Neutrophil (primary cell): ENCODE measurements around the gene SCFD2.

Experiments used
- H3K27ac ChIP-seq: fragments of 200-600 bp; sonication (generic); 2 replicates; pipeline ENCODE4 v1.5.1; 2016; ENCODE audit warnings: mild to moderate bottlenecking, moderate library complexity
- H3K27me3 ChIP-seq: fragments of 200-600 bp; sonication (generic); 2 replicates; pipeline ENCODE4 v1.6.0; 2016; ENCODE audit warnings: mild to moderate bottlenecking
- H3K36me3 ChIP-seq: fragments of 200-600 bp; sonication (generic); 2 replicates; pipeline ENCODE4 v1.5.1; 2017
- H3K4me1 ChIP-seq, 2 experiments: fragments of 200-600 bp in 1 of 2; sonication (generic) in 1 of 2; 1 replicate in 1 of 2; 2 replicates in 1 of 2; pipeline versions ENCODE4 v1.5.1 to v1.6.1; 2013 to 2016; ENCODE audit warnings: low read depth in 1 of 2, low read length in 1 of 2, mild to moderate bottlenecking in 1 of 2, moderate library complexity in 1 of 2; ENCODE audit not compliant: control insufficient read depth in 1 of 2, insufficient read depth in 1 of 2
- H3K4me3 ChIP-seq, 2 experiments: fragments of 200-600 bp in 1 of 2; sonication (generic) in 1 of 2; 1 replicate in 1 of 2; 2 replicates in 1 of 2; pipeline ENCODE4 v1.5.1; 2013 to 2016; ENCODE audit warnings: low read depth in 1 of 2, low read length in 1 of 2, mild to moderate bottlenecking in 1 of 2, moderate library complexity in 1 of 2
- H3K9me3 ChIP-seq: fragments of 200-600 bp; sonication (generic); 2 replicates; pipeline ENCODE4 v1.5.1; 2016
- TF ChIP-seq, protein P1 (sequence below): fragments of 200-600 bp; sonication (generic); IDR thresholded peaks from 2 replicates; pipeline ENCODE4 v1.5.1; 2016; ENCODE audit warnings: antibody characterized with exemption

The SCFD2 gene

GRCh38 chr4:52911684-52912294 is 454.1 kb downstream of the SCFD2 start:
- Histone ChIP-seq H3K27me3 (no peaks in the 10 kb centered on the region), H3K27ac (no peak overlapping the region), H3K36me3 (no peaks in the 10 kb centered on the region), H3K4me3 (no peak overlapping the region), H3K4me1 (no peaks in the 10 kb centered on the region), H3K9me3 (no peaks in the 10 kb centered on the region)
- TF ChIP-seq, protein P1, sequence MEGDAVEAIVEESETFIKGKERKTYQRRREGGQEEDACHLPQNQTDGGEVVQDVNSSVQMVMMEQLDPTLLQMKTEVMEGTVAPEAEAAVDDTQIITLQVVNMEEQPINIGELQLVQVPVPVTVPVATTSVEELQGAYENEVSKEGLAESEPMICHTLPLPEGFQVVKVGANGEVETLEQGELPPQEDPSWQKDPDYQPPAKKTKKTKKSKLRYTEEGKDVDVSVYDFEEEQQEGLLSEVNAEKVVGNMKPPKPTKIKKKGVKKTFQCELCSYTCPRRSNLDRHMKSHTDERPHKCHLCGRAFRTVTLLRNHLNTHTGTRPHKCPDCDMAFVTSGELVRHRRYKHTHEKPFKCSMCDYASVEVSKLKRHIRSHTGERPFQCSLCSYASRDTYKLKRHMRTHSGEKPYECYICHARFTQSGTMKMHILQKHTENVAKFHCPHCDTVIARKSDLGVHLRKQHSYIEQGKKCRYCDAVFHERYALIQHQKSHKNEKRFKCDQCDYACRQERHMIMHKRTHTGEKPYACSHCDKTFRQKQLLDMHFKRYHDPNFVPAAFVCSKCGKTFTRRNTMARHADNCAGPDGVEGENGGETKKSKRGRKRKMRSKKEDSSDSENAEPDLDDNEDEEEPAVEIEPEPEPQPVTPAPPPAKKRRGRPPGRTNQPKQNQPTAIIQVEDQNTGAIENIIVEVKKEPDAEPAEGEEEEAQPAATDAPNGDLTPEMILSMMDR: no peak

DNA sequence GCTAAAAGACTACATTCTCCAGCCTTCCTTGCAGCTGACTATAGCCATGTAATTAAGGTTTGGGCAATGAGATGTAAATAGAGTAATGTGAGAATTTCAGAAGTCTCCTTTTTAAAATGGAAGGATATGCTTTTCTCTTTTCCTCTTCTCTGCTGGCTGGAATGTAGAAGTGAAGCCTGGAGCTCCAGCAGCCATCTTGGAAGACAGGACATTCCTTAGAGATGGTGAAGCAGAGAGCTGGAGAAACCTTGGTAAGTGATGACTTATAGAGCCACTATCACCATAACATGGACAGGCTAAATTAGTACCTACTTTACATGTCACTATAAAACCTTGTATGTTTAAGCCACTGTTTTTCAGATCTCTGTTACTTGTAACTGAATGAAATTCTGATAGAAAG is 455.7 kb downstream of the SCFD2 start:
- TF ChIP-seq, protein P1: no peak

DNA sequence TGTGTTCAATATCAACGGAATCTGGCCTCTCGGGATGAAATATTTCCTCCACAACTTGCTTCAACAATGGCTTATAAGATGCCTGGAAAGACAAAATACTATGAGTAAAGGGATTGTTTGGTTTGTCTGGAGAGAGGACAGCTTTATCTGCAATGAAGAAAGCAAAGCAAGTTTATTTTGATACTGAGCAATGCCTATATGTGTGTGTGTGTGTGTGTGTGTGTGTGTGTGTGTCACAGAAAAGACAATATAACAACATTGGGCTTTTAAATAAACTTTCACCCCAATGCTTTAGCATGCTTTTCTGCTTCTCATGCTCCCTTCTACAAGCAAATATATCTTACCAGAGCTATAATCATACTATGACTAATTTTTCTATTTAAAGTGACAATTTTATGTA is 458.4 kb downstream of the SCFD2 start:
- TF ChIP-seq, protein P1: no peak
- no peak overlapping the region for H3K4me3 ChIP-seq
- no peaks in the 10 kb centered on the region for H3K27me3 ChIP-seq
- no peaks in the 10 kb centered on the region for H3K4me1 ChIP-seq
- H3K27ac ChIP-seq: no peak overlapping the region
- H3K36me3 ChIP-seq: no peaks in the 10 kb centered on the region
- no peaks in the 10 kb centered on the region for H3K9me3 ChIP-seq

More for the DNA sequence above, 455.7 kb downstream of the SCFD2 start:
- H3K36me3 ChIP-seq: no peaks in the 10 kb centered on the region
- H3K27me3 ChIP-seq: no peaks in the 10 kb centered on the region
- H3K4me3 ChIP-seq: no peak overlapping the region
- no peaks in the 10 kb centered on the region for H3K4me1 ChIP-seq
- H3K9me3 ChIP-seq: no peaks in the 10 kb centered on the region
- no peak overlapping the region for H3K27ac ChIP-seq

DNA sequence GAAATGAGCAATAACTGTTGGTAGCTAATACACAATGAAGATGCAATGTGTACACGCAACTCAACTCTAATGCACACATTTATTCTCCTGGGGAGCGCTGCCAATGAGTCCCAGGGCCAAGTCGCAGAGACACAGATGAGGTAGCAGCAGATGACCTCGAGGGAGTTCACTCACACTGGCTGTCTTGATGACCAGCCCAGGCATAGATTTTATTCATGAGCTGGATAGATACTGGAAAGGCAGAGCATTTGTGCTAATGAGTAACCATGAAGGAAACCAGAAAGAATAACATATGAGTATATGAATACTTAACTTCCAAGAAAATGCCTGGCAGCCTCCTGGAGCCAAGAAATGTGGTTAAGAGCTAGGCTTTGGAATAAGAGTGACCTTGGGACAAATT is 461.4 kb downstream of the SCFD2 start:
- Histone ChIP-seq H3K4me3 (no peak overlapping the region), H3K27ac (no peak overlapping the region), H3K36me3 (no peaks in the 10 kb centered on the region), H3K9me3 (no peaks in the 10 kb centered on the region), H3K4me1 (no peaks in the 10 kb centered on the region), H3K27me3 (no peaks in the 10 kb centered on the region)
- TF ChIP-seq, protein P1: no peak

GRCh38 chr4:52903273-52903672 is 462.6 kb downstream of the SCFD2 start:
- no peaks in the 10 kb centered on the region for H3K9me3 ChIP-seq
- no peak overlapping the region for H3K4me3 ChIP-seq
- no peaks in the 10 kb centered on the region for H3K27me3 ChIP-seq
- H3K27ac ChIP-seq: no peak overlapping the region
- no peaks in the 10 kb centered on the region for H3K4me1 ChIP-seq
- no peaks in the 10 kb centered on the region for H3K36me3 ChIP-seq
- TF ChIP-seq, protein P1: no peak

GRCh38 chr4:52894443-52894842 is 471.4 kb downstream of the SCFD2 start:
- H3K4me1 ChIP-seq: no peaks in the 10 kb centered on the region
- H3K27ac ChIP-seq: no peak overlapping the region
- TF ChIP-seq, protein P1: no peak
- no peaks in the 10 kb centered on the region for H3K27me3 ChIP-seq
- no peaks in the 10 kb centered on the region for H3K36me3 ChIP-seq
- H3K4me3 ChIP-seq: no peak overlapping the region
- no peaks in the 10 kb centered on the region for H3K9me3 ChIP-seq
